ENCODE data around the gene CHRNA5.

Gene CHRNA5

GRCh38 chr15:78570710-78571109 is 5.4 kb downstream of the CHRNA5 start:
- Histone ChIP-seq H3K27me3 (peaks cover 50% of the 10 kb centered on the region), H3K27ac (no peak overlapping the region)

DNA sequence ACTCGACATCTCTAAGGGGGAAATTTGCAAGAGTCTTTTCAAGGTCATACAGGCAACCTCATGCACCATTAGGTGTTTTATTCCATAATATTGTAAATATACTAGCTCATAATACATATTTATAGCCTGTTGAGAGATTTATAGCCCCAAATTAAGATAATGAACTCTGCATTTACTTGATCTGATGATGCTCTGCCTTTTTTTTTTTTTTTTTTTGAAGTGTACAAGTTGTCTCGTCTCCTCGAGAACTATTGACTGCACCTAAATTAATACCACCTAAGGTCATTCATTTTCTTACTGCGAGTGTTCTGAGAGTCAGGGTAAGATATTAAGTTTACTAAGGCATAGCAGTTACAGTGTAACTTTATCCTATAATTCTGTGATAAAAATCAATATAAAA is 6.1 kb downstream of the CHRNA5 start:
- Histone ChIP-seq H3K27me3 (peaks cover 43% of the 10 kb centered on the region), H3K4me1 (ENCODE audit: control insufficient read depth in 1 of 2, insufficient read depth in 1 of 2, low read depth in 1 of 2, low read length in 1 of 2) (peaks cover 2 to 4% of the 10 kb centered on the region in 2 experiments)

More at GRCh38 chr15:78570710-78571109, 5.4 kb downstream of the CHRNA5 start:
- Histone ChIP-seq H3K4me1 (ENCODE audit: control insufficient read depth in 1 of 2, insufficient read depth in 1 of 2, low read depth in 1 of 2, low read length in 1 of 2) (peaks cover 8 to 11% of the 10 kb centered on the region in 2 experiments), H3K36me3 (no peaks in the 10 kb centered on the region), H3K9me3 (no peaks in the 10 kb centered on the region), H3K4me3 (ENCODE audit: low read depth in 1 of 2, low read length in 1 of 2) (no peak overlapping the region)
- TF ChIP-seq, protein P1, sequence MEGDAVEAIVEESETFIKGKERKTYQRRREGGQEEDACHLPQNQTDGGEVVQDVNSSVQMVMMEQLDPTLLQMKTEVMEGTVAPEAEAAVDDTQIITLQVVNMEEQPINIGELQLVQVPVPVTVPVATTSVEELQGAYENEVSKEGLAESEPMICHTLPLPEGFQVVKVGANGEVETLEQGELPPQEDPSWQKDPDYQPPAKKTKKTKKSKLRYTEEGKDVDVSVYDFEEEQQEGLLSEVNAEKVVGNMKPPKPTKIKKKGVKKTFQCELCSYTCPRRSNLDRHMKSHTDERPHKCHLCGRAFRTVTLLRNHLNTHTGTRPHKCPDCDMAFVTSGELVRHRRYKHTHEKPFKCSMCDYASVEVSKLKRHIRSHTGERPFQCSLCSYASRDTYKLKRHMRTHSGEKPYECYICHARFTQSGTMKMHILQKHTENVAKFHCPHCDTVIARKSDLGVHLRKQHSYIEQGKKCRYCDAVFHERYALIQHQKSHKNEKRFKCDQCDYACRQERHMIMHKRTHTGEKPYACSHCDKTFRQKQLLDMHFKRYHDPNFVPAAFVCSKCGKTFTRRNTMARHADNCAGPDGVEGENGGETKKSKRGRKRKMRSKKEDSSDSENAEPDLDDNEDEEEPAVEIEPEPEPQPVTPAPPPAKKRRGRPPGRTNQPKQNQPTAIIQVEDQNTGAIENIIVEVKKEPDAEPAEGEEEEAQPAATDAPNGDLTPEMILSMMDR (IDR thresholded peaks at IDR 0.05): no peak

DNA sequence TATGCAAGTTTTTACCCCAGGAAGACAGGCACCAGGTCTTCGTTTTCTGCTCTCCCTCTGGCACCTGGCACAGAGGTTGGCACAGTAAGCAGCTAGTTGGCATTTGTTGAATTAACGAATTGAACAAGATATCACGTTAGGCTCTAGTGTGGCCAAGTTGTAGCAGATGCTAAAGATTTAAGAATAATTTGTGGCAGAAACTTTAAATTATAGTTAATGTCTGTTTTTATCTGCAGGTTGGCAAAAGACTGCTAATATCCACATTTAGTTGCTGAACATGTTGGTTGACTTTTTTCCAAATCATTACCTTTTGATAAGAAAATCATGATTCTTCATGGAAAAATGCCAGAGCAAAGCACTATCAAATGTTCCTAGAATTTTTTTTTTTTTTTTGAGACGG is 8.1 kb downstream of the CHRNA5 start:
- TF ChIP-seq, protein P1 (IDR thresholded peaks at IDR 0.05): no peak
- Histone ChIP-seq H3K27ac (no peak overlapping the region), H3K27me3 (peaks cover 23% of the 10 kb centered on the region), H3K4me1 (ENCODE audit: control insufficient read depth in 1 of 2, insufficient read depth in 1 of 2, low read depth in 1 of 2, low read length in 1 of 2) (no peaks in the 10 kb centered on the region), H3K4me3 (ENCODE audit: low read depth in 1 of 2, low read length in 1 of 2) (no peak overlapping the region), H3K36me3 (no peaks in the 10 kb centered on the region), H3K9me3 (no peaks in the 10 kb centered on the region)

More for the DNA sequence above, 6.1 kb downstream of the CHRNA5 start:
- TF ChIP-seq, protein P1 (IDR thresholded peaks at IDR 0.05): no peak
- Histone ChIP-seq H3K9me3 (no peaks in the 10 kb centered on the region), H3K36me3 (no peaks in the 10 kb centered on the region), H3K4me3 (ENCODE audit: low read depth in 1 of 2, low read length in 1 of 2) (no peak overlapping the region), H3K27ac (no peak overlapping the region)

GRCh38 chr15:78574944-78575343 is 9.6 kb downstream of the CHRNA5 start:
- Histone ChIP-seq H3K4me3 (ENCODE audit: low read depth in 1 of 2, low read length in 1 of 2) (no peak overlapping the region), H3K9me3 (no peaks in the 10 kb centered on the region), H3K36me3 (no peaks in the 10 kb centered on the region), H3K4me1 (ENCODE audit: control insufficient read depth in 1 of 2, insufficient read depth in 1 of 2, low read depth in 1 of 2, low read length in 1 of 2) (no peaks in the 10 kb centered on the region), H3K27ac (no peak overlapping the region), H3K27me3 (peaks cover 15% of the 10 kb centered on the region)
- TF ChIP-seq, protein P1 (IDR thresholded peaks at IDR 0.05): no peak

DNA sequence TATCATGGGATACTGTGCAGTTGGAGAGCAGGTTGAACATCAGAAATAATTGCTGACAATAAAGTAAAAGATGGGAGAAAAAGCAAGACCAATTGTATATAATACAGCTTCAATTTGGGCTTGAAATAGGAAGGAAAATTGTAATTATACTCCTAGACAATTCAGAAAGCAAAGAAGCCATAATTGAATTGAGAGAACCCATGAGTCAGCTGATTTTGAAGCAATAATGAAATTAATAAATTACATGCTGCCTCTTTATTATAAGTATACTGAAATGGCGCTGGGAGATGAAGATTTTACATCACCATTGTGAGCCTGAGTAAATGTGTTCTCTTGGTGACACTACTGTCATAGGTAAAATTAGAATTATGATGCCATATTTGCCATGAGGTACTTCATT is 32.3 kb downstream of the CHRNA5 start:
- no peaks in the 10 kb centered on the region for H3K9me3 ChIP-seq
- TF ChIP-seq, protein P1 (IDR thresholded peaks at IDR 0.05): no peak

GRCh38 chr15:78598348-78598747 is 33.0 kb downstream of the CHRNA5 start:
- Histone ChIP-seq H3K4me1 (ENCODE audit: control insufficient read depth in 1 of 2, insufficient read depth in 1 of 2, low read depth in 1 of 2, low read length in 1 of 2) (no peaks in the 10 kb centered on the region), H3K27ac (no peak overlapping the region), H3K36me3 (no peaks in the 10 kb centered on the region), H3K27me3 (peaks cover under 1% of the 10 kb centered on the region), H3K4me3 (ENCODE audit: low read depth in 1 of 2, low read length in 1 of 2) (no peak overlapping the region), H3K9me3 (no peaks in the 10 kb centered on the region)
- TF ChIP-seq, protein P1 (IDR thresholded peaks at IDR 0.05): no peak

More for the DNA sequence above, 32.3 kb downstream of the CHRNA5 start:
- H3K36me3 ChIP-seq: no peaks in the 10 kb centered on the region
- no peaks in the 10 kb centered on the region for H3K4me1 ChIP-seq (ENCODE audit: control insufficient read depth in 1 of 2, insufficient read depth in 1 of 2, low read depth in 1 of 2, low read length in 1 of 2)
- no peak overlapping the region for H3K4me3 ChIP-seq (ENCODE audit: low read depth in 1 of 2, low read length in 1 of 2)
- no peak overlapping the region for H3K27ac ChIP-seq
- no peaks in the 10 kb centered on the region for H3K27me3 ChIP-seq

All from neutrophil (primary cell).